Testis (tissue), 5 donors: ENCODE results near the gene UBE2M. TPM values are rescaled to one million over a fixed set of nuclear protein-coding genes. Genes with fewer than 3 reads are reported as not detected.
"Not testable (repeated sequence)": the region's sequence is repeated elsewhere in the genome, so short reads cannot be mapped to it uniquely, and the experiment has no call there.

Experiments
- DNase-seq: peaks from one replicate; pipeline ENCODE4 v3.0.0-alpha.2; 2019
- H3K27ac ChIP-seq, 2 donors: fragments of 200-600 bp; sonication (generic); one replicate each; pipeline ENCODE4 v1.5.1; 2019
- H3K27me3 ChIP-seq: fragments of 200-600 bp; sonication (generic); one replicate; pipeline ENCODE4 v1.5.1; 2019
- H3K36me3 ChIP-seq: fragments of 200-600 bp; sonication (generic); one replicate; pipeline ENCODE4 v1.5.1; 2017; ENCODE audit warnings: low read depth; ENCODE audit errors: missing control alignments
- H3K4me1 ChIP-seq: fragments of 200-600 bp; sonication (generic); one replicate; pipeline ENCODE4 v1.5.1; 2019
- H3K4me3 ChIP-seq, 2 donors: fragments of 200-600 bp; sonication (generic); one replicate each; pipeline ENCODE4 v1.5.1; 2017 to 2019
- H3K9me3 ChIP-seq: fragments of 200-600 bp; sonication (generic); one replicate; pipeline ENCODE4 v1.5.1; 2017
- POLR2A ChIP-seq: fragments of 450-650 bp; IDR thresholded peaks from one replicate; pipeline ENCODE4 v1.6.1; 2017; ENCODE audit warnings: antibody characterized with exemption, mild to moderate bottlenecking, moderate library complexity
- WGBS, 2 donors: methylation state at CpG; one replicate each; pipeline ENCODE4 v1.1.5; 2018; 5-methylcytosine and 5-hydroxymethylcytosine counted together
- intact Hi-C: fragments of 100-400 bp; cut with DNase I; formaldehyde crosslinking; loops from one replicate; pipeline ENCODE4 v1.15.1; 2023; ENCODE audit warnings: low total_unique reads
- long read RNA-seq, 2 donors: transcript quantifications; one replicate each; lab custom pipeline, GENCODE V29; 2026
- polyA plus RNA-seq: library from polyadenylated mRNA; stranded (reverse); fragments of 350-450 nt; fragmentation: Illumina TruSeq; extraction: RNeasy Lipid Tissue Mini Kit (QIAGEN cat#74804); gene quantifications from one replicate; pipeline ENCODE4 v1.2.3, GENCODE V29; 2014; ENCODE audit warnings: low read depth, low replicate concordance; ENCODE audit not compliant: insufficient read depth
- total RNA-seq, 2 donors: library from RNA; depleted of rRNA; stranded (reverse); fragments of >200 nt; gene quantifications; one replicate each; pipeline ENCODE4 v1.2.3, GENCODE V29; 2016
- TF ChIP-seq, protein P1 (sequence below), 3 experiments: fragments of 450-650 bp in 2 of 3; fragments of 200-600 bp in 1 of 3; sonication (generic) in 1 of 3; IDR thresholded peaks; one replicate each; pipeline ENCODE4 v1.5.1; 2016 to 2019; ENCODE audit warnings: antibody characterized with exemption in 3 of 3, mild to moderate bottlenecking in 2 of 3, moderate library complexity in 1 of 3

UBE2M gene
- total RNA-seq (10 to 100 TPM; 65.0 to 65.2 TPM), polyA plus RNA-seq (155 TPM)
- long read RNA-seq, donor 1, transcript UBE2M-201 (6 exons, 1,508 nt), result major isoform, 64 of 70 reads
- long read RNA-seq, donor 1, partial matches to known transcripts, result 6 of 70 reads
- long read RNA-seq, donor 1, other reads (novel, unspliced or antisense), result 0 of 70 reads
- long read RNA-seq, donor 2, transcript UBE2M-201 (6 exons, 1,508 nt), result major isoform, 48 of 48 reads
- long read RNA-seq, donor 2, partial matches to known transcripts, result 0 of 48 reads
- long read RNA-seq, donor 2, other reads (novel, unspliced or antisense), result 0 of 48 reads

DNA sequence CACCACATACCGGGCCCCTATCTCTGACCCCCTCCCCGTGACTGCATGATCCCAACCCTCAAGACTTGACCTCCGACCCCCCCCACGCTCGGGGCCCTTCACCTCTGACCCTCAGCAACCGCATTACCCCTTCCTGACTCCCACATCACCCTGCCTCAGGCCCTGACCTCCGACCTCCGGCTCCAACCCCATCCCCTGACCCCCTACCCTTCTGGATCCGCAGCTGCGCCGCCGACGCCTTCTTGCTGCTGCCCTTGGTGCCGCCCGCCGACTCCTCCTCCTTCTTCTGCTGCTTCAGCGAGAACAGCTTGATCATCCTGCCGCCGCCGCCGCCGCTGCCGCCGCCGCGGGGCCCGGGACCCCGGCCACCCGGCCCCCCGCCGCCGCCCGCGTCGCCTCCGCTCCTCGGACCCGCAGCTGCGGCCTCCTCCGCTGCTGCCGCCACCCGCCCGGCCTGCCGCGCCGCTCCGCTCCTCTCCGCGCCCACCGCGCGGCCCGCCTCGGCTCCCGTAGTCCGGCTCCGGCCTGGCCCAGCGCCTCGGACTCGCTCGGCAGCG is at the start of gene UBE2M:
UBE2M (minus strand) TSS at position 546 of the 557 bp plus-strand sequence; CDS start at position 316, 230 bp downstream.
- peak within 1 kb of the TSS; percentile 66 to 84 for H3K4me3 ChIP-seq
- no peaks in the 10 kb centered on the region for H3K9me3 ChIP-seq
- H3K27me3 ChIP-seq, result no peaks in the 10 kb centered on the region
- H3K36me3 ChIP-seq, result no peaks in the 10 kb centered on the region
- peak within 1 kb of the TSS; percentile 92 to 100 for H3K27ac ChIP-seq
- intact Hi-C loops, result no loop called here
- no peak for DNase-seq
- peaks cover 61% of the 10 kb centered on the region for H3K4me1 ChIP-seq
- TF ChIP-seq, protein P1, sequence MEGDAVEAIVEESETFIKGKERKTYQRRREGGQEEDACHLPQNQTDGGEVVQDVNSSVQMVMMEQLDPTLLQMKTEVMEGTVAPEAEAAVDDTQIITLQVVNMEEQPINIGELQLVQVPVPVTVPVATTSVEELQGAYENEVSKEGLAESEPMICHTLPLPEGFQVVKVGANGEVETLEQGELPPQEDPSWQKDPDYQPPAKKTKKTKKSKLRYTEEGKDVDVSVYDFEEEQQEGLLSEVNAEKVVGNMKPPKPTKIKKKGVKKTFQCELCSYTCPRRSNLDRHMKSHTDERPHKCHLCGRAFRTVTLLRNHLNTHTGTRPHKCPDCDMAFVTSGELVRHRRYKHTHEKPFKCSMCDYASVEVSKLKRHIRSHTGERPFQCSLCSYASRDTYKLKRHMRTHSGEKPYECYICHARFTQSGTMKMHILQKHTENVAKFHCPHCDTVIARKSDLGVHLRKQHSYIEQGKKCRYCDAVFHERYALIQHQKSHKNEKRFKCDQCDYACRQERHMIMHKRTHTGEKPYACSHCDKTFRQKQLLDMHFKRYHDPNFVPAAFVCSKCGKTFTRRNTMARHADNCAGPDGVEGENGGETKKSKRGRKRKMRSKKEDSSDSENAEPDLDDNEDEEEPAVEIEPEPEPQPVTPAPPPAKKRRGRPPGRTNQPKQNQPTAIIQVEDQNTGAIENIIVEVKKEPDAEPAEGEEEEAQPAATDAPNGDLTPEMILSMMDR (IDR thresholded peaks at IDR 0.05), result no peak
- TF ChIP-seq POLR2A, result no peak
- 1 to 2% methylated on average over 16 to 40 of the region's 62 CpGs for WGBS, 2 donors

DNA sequence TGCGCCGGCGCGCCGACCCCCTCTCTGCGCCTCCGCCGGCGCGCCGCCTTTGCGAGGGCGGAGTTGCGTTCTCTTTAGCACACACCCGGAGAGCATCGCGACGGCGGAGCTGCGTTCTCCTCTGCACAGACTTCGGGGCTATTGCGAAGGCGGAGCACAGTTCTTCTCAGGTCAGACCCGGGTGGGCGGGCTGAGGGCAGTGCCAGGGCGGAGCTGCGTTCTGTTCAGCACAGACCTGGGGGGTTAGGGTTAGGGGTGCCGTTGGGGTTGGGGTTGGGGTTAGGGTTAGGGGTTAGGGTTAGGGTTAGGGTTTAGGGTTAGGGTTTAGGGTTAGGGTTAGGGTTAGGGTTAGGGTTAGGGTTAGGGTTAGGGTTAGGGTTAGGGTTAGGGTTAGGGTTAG is 48.8 kb upstream of the UBE2M start:
- H3K9me3 ChIP-seq, H3K27ac ChIP-seq, H3K4me3 ChIP-seq, H3K4me1 ChIP-seq, intact Hi-C loops, H3K36me3 ChIP-seq, H3K27me3 ChIP-seq: not testable (repeated sequence)
- peak; percentile 24 for DNase-seq
- 100% methylated on average over 1 of the region's 28 CpGs; no CpG with 5 or more reads in 1 of the 2 donors for WGBS, 2 donors

DNA sequence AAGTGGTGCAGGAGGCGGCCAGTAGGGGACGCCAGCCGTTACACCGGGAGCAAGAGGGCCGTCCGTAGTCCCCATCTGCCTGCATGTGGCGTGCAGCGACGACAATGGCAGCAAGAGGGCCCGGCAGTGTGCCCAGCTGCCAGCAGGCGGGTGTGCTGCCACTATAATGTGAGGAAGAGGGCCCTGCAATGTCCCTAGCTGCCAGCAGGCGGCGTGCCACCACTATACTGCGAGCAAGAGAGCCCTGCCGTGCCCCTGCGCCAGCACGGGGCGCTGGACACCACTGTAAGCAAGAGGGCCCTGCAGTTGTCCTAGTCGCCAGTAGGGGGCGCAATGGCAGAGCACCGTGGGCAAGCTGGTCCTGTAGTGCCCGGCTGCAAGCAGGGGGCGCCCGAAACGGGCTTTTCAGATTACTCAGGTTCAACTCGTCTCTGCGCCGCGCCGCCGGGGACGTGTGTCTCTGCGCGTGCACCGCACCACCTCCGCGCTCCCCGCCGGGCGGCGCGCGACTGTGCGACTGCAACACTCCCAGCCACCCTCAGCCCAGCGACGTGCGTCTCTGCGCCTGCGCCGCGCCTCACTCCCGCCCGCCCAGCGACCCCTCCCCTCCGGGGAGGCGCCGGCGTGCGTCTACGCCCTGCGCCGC is 48.0 kb upstream of the UBE2M start:
- H3K27ac ChIP-seq, H3K4me3 ChIP-seq, H3K36me3 ChIP-seq, H3K4me1 ChIP-seq, intact Hi-C loops, H3K27me3 ChIP-seq, H3K9me3 ChIP-seq: not testable (repeated sequence)
- TF ChIP-seq, protein P1 (IDR thresholded peaks at IDR 0.05), result peak in 2 of 3 experiments; percentile 43 to 60
- peak; percentile 37 for DNase-seq
- 70% methylated on average over 33 of the region's 62 CpGs; no CpG with 5 or more reads in 1 of the 2 donors for WGBS, 2 donors

DNA sequence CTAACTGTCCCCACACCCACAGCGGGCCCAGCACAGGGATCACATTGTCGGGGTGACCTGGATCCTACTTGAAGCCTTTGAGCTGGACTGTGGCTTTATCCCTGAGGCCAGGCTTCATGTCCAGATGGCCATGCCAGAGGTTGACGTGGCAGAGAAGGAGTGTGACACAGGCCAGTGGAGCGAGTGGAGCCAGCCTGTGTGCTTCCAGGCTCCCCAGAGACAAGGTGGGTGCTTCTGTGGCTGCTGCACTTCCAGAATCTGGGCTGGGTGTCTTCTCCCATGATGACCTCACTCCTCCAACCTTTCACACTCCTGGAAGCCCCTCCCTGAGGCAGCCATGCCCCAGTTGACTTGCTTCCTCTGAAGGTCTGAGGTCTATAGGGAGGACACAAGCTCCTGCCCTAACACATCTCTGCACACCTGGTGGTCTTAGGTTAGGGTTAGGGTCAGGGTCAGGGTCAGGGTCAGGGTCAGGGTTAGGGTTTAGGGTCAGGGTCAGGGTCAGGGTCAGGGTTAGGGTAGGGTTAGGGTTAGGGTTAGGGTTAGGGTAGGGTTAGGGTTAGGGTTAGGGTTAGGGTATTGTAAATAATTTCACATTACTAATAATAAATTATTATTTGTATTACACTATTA is 27.8 kb upstream of the UBE2M start:
- WGBS, 2 donors, result 86% methylated on average over 4 of the region's 4 CpGs; no CpG with 5 or more reads in 1 of the 2 donors
- H3K4me3 ChIP-seq, result no peak overlapping the region

More for the DNA sequence above, 27.8 kb upstream of the UBE2M start:
- Histone ChIP-seq H3K27me3 (no peaks in the 10 kb centered on the region), H3K4me1 (peaks cover 15% of the 10 kb centered on the region), H3K27ac (no peak overlapping the region), H3K36me3 (no peaks in the 10 kb centered on the region), H3K9me3 (no peaks in the 10 kb centered on the region)
- intact Hi-C loops, result no loop called here
- peak; percentile 12 for DNase-seq
- TF ChIP-seq, protein P1 (IDR thresholded peaks at IDR 0.05), result no peak
- no peak for TF ChIP-seq POLR2A
